AG10803 (cell line): ENCODE data around the gene ENO1.

Experiments
- DNase-seq: peaks from one replicate; pipeline ENCODE4 v3.0.0; 2010; ENCODE audit warnings: low read depth
- H3K4me3 ChIP-seq: 2 replicates; pipeline ENCODE4 v1.5.1; 2011; ENCODE audit warnings: mild to moderate bottlenecking, low read length, control low read depth
- CTCF ChIP-seq: conservative IDR thresholded peaks from 2 replicates; pipeline ENCODE4 v1.5.1; 2011; ENCODE audit warnings: mild to moderate bottlenecking, low read length, control low read depth, inconsistent platforms

ENO1 gene

GRCh38 chr1:8873506-8874229 is 4.8 kb downstream of the ENO1 start:
- no peak for TF ChIP-seq CTCF
- no peak overlapping the region for H3K4me3 ChIP-seq
- peak; percentile 97 for DNase-seq

GRCh38 chr1:8873001-8873400 is 5.5 kb downstream of the ENO1 start:
- H3K4me3 ChIP-seq = no peak overlapping the region
- no peak for TF ChIP-seq CTCF
- DNase-seq = no peak

GRCh38 chr1:8871965-8872399 is 6.5 kb downstream of the ENO1 start:
- no peak overlapping the region for H3K4me3 ChIP-seq
- DNase-seq = no peak
- no peak for TF ChIP-seq CTCF

- TF ChIP-seq CTCF = peak; percentile 19; the same call in 1 of the 2 replicates
- no peak for DNase-seq
- no peak overlapping the region for H3K4me3 ChIP-seq
These were observed 6.9 kb downstream of the ENO1 start for GRCh38 chr1:8871539-8871935.

GRCh38 chr1:8870616-8871538 is 7.6 kb downstream of the ENO1 start:
- H3K4me3 ChIP-seq = no peak overlapping the region
- no peak for DNase-seq
- TF ChIP-seq CTCF = no peak

- no peak overlapping the region for H3K4me3 ChIP-seq
- no peak for TF ChIP-seq CTCF
- no peak for DNase-seq
These were observed 8.4 kb downstream of the ENO1 start for GRCh38 chr1:8870103-8870502.
